SK-N-SH treated with all-trans-retinoic acid at 6 μM for 48 hours (cell line): ENCODE data around the gene GSC2.

ENCODE experiments used
- ATAC-seq: fragments of 200-7000 bp; cut with Tn5 transposase; 3 replicates; pipeline ENCODE4 v1.9.1; 2020; ENCODE audit warnings: mild to moderate bottlenecking, moderate library complexity
- BACH2 ChIP-seq: fragments of 250-450 bp; sonication (Bioruptor Pico); IDR thresholded peaks from 2 replicates; pipeline ENCODE4 v1.9.0; 2021; ENCODE audit warnings: mild to moderate bottlenecking, borderline replicate concordance
- CREB5 ChIP-seq: fragments of 250-450 bp; sonication (Bioruptor Pico); IDR thresholded peaks from 2 replicates; pipeline ENCODE4 v1.5.1; 2020; ENCODE audit warnings: low read depth, mild to moderate bottlenecking, moderate library complexity
- CSDC2 ChIP-seq: fragments of 250-450 bp; sonication (Bioruptor Pico); IDR thresholded peaks from 2 replicates; pipeline ENCODE4 v1.5.0; 2020; ENCODE audit warnings: mild to moderate bottlenecking, moderate library complexity
- CSRNP3 ChIP-seq: fragments of 250-450 bp; sonication (Bioruptor Pico); IDR thresholded peaks from 2 replicates; pipeline ENCODE4 v1.5.1; 2021; ENCODE audit warnings: mild to moderate bottlenecking, moderate library complexity
- GLIS3 ChIP-seq: fragments of 250-450 bp; sonication (Bioruptor Pico); IDR thresholded peaks from 2 replicates; pipeline ENCODE4 v1.5.0; 2020; ENCODE audit warnings: mild to moderate bottlenecking, moderate library complexity
- ISL1 ChIP-seq: fragments of 250-450 bp; sonication (Bioruptor Pico); IDR thresholded peaks from 2 replicates; pipeline ENCODE4 v2.1.2; 2022; ENCODE audit warnings: mild to moderate bottlenecking, moderate library complexity
- OSR1 ChIP-seq: fragments of 250-450 bp; sonication (Bioruptor Pico); IDR thresholded peaks from 2 replicates; pipeline ENCODE4 v1.8.0; 2022; ENCODE audit warnings: moderate library complexity, mild to moderate bottlenecking, inconsistent platforms
- PATZ1 ChIP-seq: fragments of 250-450 bp; sonication (Bioruptor Pico); IDR thresholded peaks from 2 replicates; pipeline ENCODE4 v1.8.0; 2020; ENCODE audit warnings: mild to moderate bottlenecking, moderate library complexity, borderline replicate concordance
- POU6F1 ChIP-seq: fragments of 250-450 bp; sonication (Bioruptor Pico); IDR thresholded peaks from 2 replicates; pipeline ENCODE4 v1.8.0; 2021; ENCODE audit warnings: low read depth, mild to moderate bottlenecking, moderate library complexity, borderline replicate concordance
- PPARA ChIP-seq: fragments of 250-450 bp; sonication (Bioruptor Pico); IDR thresholded peaks from 2 replicates; pipeline ENCODE4 v1.5.0; 2020; ENCODE audit warnings: mild to moderate bottlenecking, borderline replicate concordance
- RARB ChIP-seq: fragments of 250-450 bp; sonication (Bioruptor Pico); IDR thresholded peaks from 2 replicates; pipeline ENCODE4 v1.8.0; 2021; ENCODE audit warnings: mild to moderate bottlenecking, moderate library complexity
- SNAI2 ChIP-seq: fragments of 250-450 bp; sonication (Bioruptor Pico); IDR thresholded peaks from 2 replicates; pipeline ENCODE4 v1.5.0; 2020; ENCODE audit warnings: mild to moderate bottlenecking, moderate library complexity
- TCF4 ChIP-seq: fragments of 250-450 bp; sonication (Bioruptor Pico); IDR thresholded peaks from 2 replicates; pipeline ENCODE4 v1.8.0; 2021; ENCODE audit warnings: mild to moderate bottlenecking, moderate library complexity, borderline replicate concordance
- TOX ChIP-seq: fragments of 250-450 bp; sonication (Bioruptor Pico); IDR thresholded peaks from 2 replicates; pipeline ENCODE4 v1.8.0; 2021; ENCODE audit warnings: mild to moderate bottlenecking, moderate library complexity, borderline replicate concordance
- TSHZ2 ChIP-seq: fragments of 250-450 bp; sonication (Bioruptor Pico); IDR thresholded peaks from 2 replicates; pipeline ENCODE4 v1.5.0; 2020; ENCODE audit warnings: mild to moderate bottlenecking, moderate library complexity
- ZNF70 ChIP-seq: fragments of 450-650 bp; formaldehyde crosslinking; IDR thresholded peaks from 2 replicates; pipeline ENCODE4 v1.5.0; 2020; ENCODE audit warnings: mild to moderate bottlenecking, moderate library complexity

Gene GSC2

GRCh38 chr22:19149047-19149883, 827 bp downstream of the GSC2 start:
- TF ChIP-seq TCF4 (CRISPR knock-in tag) = no peak
- TF ChIP-seq RARB (CRISPR knock-in tag) = no peak
- TF ChIP-seq CSRNP3 (CRISPR knock-in tag) = no peak
- no peak for TF ChIP-seq CSDC2
- TF ChIP-seq POU6F1 (CRISPR knock-in tag) = no peak
- no peak for TF ChIP-seq TSHZ2 (CRISPR knock-in tag)
- TF ChIP-seq, all 23 proteins: peak for 0
- ATAC-seq = no peak

GRCh38 chr22:19148417-19149046, 1.6 kb downstream of the GSC2 start:
- no peak for TF ChIP-seq CREB5 (CRISPR knock-in tag)
- TF ChIP-seq GLIS3 (CRISPR knock-in tag) = no peak
- no peak for TF ChIP-seq SNAI2
- TF ChIP-seq TCF4 (CRISPR knock-in tag) = no peak
- no peak for TF ChIP-seq TOX (CRISPR knock-in tag)
- no peak for TF ChIP-seq ISL1 (CRISPR knock-in tag)
- TF ChIP-seq PPARA = no peak
- TF ChIP-seq OSR1 (CRISPR knock-in tag) = no peak
- no peak for ATAC-seq

GRCh38 chr22:19147195-19147780, 2.8 kb downstream of the GSC2 start:
- no peak for ATAC-seq
- TF ChIP-seq POU6F1 (CRISPR knock-in tag) = no peak
- no peak for TF ChIP-seq BACH2 (CRISPR knock-in tag)
- TF ChIP-seq PATZ1 (CRISPR knock-in tag) = no peak
- no peak for TF ChIP-seq CREB5 (CRISPR knock-in tag)
- no peak for TF ChIP-seq ZNF70 (CRISPR knock-in tag)
- TF ChIP-seq RARB (CRISPR knock-in tag) = no peak
- TF ChIP-seq SNAI2 = no peak
